Stimulated activated naive B cell treated with anti-CD40 and anti-IgM and Interleukin-4, amounts not matched to agents 10 μg/mL and 1 μg/mL and 100 μg/mL, for 72 hours (primary cell): Measurements from ENCODE around the gene RGS7.

Experiments used
- ATAC-seq, 2 donors: fragments of 150-1000 bp; cut with Tn5 transposase; replicated peaks; 2 replicates each; pipeline ENCODE4 v1.10.0; 2021; ENCODE audit warnings: moderate library complexity in 1 of 2
- DNase-seq: peaks from one replicate; pipeline ENCODE4 v3.0.0; 2021
- H3K27ac Mint-ChIP-seq: one replicate; pipeline ENCODE4 v1.8.0; 2022; ENCODE audit warnings: mild to moderate bottlenecking, mixed read lengths
- H3K27me3 Mint-ChIP-seq, 2 donors: one replicate each; pipeline ENCODE4 v1.8.0; 2022; ENCODE audit warnings: mixed read lengths in 2 of 2
- H3K36me3 Mint-ChIP-seq, 2 donors: one replicate each; pipeline ENCODE4 v1.8.0; 2022; ENCODE audit warnings: mixed read lengths in 2 of 2, mild to moderate bottlenecking in 1 of 2
- H3K4me1 Mint-ChIP-seq, 2 donors: one replicate each; pipeline ENCODE4 v1.8.0; 2022; ENCODE audit warnings: mixed read lengths in 2 of 2, mild to moderate bottlenecking in 1 of 2
- H3K4me3 Mint-ChIP-seq, 2 donors: one replicate each; pipeline ENCODE4 v1.8.0; 2022; ENCODE audit warnings: mild to moderate bottlenecking in 2 of 2, mixed read lengths in 2 of 2, moderate library complexity in 1 of 2
- H3K9me3 Mint-ChIP-seq, 2 donors: one replicate each; pipeline ENCODE4 v1.8.0; 2022; ENCODE audit warnings: mixed read lengths in 2 of 2, mild to moderate bottlenecking in 1 of 2

The RGS7 gene

DNA sequence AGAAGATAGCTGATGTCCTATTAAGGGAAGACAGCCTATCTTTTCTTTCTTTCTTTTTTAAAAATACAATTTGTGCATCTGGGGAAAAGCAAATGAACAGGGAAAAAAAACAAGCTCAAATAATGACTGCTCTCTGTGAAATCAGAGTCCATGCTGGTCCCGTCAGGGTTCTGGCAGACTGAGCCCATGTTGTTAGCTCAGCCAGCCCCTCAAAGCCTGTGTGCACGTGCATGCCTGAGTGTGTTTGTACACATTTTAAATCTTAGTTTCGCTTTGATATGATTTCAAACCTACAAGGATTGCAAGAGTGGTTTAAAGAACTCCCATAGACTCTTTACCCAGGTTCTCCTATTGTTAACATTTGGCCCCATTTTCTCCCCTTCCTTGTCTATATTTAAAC is 513.2 kb downstream of the RGS7 start:
- no peaks in the 10 kb centered on the region for H3K27me3 Mint-ChIP-seq
- H3K27ac Mint-ChIP-seq = no peak overlapping the region
- H3K9me3 Mint-ChIP-seq = no peaks in the 10 kb centered on the region
- peaks cover 0 to 2% of the 10 kb centered on the region in 2 donors for H3K4me1 Mint-ChIP-seq
- ATAC-seq (no peak), DNase-seq (no peak)
- H3K36me3 Mint-ChIP-seq = no peaks in the 10 kb centered on the region
- H3K4me3 Mint-ChIP-seq = no peak overlapping the region

DNA sequence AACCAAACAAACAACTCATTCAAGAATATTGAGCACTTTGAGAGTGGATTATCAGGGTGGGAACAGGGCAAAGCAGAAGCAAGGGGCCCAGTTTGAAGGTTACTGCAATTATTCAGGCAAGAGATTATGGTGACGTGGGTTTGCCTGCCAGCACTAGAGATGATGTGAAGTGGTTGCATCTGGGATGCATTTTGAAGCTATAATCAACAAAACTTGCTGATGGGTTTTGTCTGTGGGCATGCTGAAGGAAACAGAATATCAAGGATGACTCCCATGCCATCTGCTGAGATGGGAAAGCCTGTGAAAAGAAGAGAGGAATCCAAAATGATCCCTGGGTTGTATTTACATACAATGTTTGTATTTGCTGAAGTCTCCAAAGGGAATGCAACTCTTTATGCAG is 520.7 kb downstream of the RGS7 start:
- Mint-ChIP-seq H3K27ac (no peak overlapping the region), H3K27me3 (no peaks in the 10 kb centered on the region), H3K4me3 (no peak overlapping the region), H3K36me3 (no peaks in the 10 kb centered on the region), H3K9me3 (peaks cover 0 to 2% of the 10 kb centered on the region in 2 donors), H3K4me1 (no peaks in the 10 kb centered on the region)
- no peak for ATAC-seq
- DNase-seq = no peak

DNA sequence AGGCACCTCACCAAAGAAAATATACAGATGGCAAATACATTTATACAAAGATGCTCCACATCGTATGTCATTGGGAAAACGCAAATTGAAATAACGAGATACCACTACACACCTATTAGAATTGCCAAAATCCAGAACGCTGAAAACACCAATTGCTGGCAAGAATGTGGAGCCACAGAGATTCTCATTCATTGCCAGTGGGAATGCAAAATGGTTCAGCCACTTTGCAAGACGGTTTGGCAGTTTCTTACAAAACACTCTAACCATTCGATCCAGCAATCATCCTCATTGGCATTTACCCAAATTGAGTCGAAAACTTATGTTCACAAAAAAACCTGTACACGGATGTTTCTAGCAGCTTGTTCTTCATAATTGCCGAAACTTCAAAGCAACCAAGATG is 521.7 kb downstream of the RGS7 start:
- Mint-ChIP-seq H3K36me3 (no peaks in the 10 kb centered on the region), H3K27ac (no peak overlapping the region), H3K9me3 (peaks cover 0 to 2% of the 10 kb centered on the region in 2 donors), H3K4me1 (no peaks in the 10 kb centered on the region), H3K4me3 (no peak overlapping the region), H3K27me3 (no peaks in the 10 kb centered on the region)
- DNase-seq (no peak), ATAC-seq (no peak)

DNA sequence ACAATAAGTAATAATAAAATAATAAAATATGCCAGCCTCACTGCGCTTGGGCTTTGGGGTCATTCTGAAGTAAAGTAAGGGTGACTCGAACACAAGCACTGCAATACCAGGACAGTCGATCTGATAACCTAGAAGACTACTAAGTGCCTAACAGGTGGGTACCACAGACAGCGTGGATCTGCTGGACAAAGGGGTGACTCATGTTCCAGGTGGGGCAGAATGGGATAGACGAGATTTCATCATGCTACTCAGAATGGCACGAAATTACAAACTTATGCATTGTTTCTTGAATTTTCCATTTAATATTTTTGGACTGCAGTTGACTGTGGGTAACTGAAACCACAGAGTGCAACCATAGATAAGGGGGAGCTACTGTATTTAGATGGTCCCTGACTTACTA is 523.9 kb downstream of the RGS7 start:
- no peak overlapping the region for H3K27ac Mint-ChIP-seq
- peaks cover 0 to 2% of the 10 kb centered on the region in 2 donors for H3K9me3 Mint-ChIP-seq
- ATAC-seq (no peak), DNase-seq (no peak)
- no peaks in the 10 kb centered on the region for H3K36me3 Mint-ChIP-seq
- H3K4me1 Mint-ChIP-seq = no peaks in the 10 kb centered on the region
- no peak overlapping the region for H3K4me3 Mint-ChIP-seq
- no peaks in the 10 kb centered on the region for H3K27me3 Mint-ChIP-seq

DNA sequence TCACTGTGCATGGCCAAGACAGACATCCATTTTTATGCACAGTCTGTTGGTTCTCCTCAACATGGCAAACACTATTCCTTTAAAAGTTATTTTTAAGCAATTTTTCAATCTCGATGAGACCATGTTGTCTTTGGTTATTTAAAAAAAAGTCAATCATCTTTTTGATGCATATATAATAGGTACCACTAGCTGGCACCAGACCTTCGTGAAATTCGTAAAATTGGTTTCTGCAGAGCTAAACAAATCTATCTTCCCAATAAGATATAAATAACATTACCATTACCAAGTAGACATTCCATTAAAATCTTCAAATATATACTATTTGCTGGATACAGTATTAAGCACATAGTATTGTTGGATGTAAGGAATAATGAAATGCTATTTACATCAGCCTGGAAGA is 525.1 kb downstream of the RGS7 start:
- ATAC-seq (no peak), DNase-seq (no peak)
- no peak overlapping the region for H3K27ac Mint-ChIP-seq
- H3K4me1 Mint-ChIP-seq = no peaks in the 10 kb centered on the region
- no peak overlapping the region for H3K4me3 Mint-ChIP-seq
- no peaks in the 10 kb centered on the region for H3K36me3 Mint-ChIP-seq
- peaks cover 0 to 2% of the 10 kb centered on the region in 2 donors for H3K9me3 Mint-ChIP-seq
- H3K27me3 Mint-ChIP-seq = no peaks in the 10 kb centered on the region

DNA sequence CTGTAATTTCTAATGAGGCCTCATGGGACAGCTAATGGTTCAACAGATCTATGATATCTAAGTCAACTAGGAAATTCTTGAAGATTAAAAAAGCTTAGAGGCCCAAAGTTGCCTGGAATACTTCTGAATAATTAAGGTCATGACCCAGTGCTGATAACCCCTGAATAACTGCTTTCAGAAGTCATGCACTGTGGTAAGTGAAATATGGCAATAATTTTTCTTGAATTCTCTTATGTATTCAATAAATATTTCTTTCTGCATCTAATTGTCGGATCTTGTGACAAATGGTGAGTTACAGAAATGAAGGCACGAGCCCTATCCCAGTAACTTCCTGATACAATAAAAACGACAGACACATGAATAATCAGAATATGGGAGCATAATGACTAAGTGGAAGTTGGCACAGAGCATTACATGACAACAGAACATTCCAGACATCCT is 525.8 kb downstream of the RGS7 start:
- Mint-ChIP-seq H3K27ac (no peak overlapping the region), H3K4me3 (no peak overlapping the region), H3K36me3 (no peaks in the 10 kb centered on the region), H3K9me3 (peaks cover 0 to 2% of the 10 kb centered on the region in 2 donors), H3K27me3 (no peaks in the 10 kb centered on the region), H3K4me1 (no peaks in the 10 kb centered on the region)
- DNase-seq (no peak), ATAC-seq (no peak)

DNA sequence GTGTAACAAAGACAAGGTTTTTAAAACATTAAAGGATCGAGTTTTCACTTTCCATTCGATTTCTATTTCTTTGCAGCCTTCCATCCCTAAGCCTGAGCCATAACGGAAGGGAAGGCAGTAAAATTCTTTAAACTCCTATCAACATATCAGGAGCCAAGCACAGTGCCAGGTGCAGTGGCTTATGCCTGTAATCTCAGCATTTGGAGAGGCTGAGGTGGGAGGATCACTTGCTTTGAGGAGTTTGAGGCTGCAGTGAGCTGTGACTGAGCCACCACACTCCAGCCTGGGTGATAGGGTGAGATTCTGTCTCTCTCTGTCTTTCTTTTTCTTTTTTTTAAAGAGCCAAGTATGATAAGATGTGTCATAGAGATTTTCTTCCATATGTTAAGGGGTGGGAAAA is 527.5 kb downstream of the RGS7 start:
- Mint-ChIP-seq H3K27ac (no peak overlapping the region), H3K4me3 (no peak overlapping the region), H3K36me3 (no peaks in the 10 kb centered on the region), H3K27me3 (no peaks in the 10 kb centered on the region), H3K9me3 (no peaks in the 10 kb centered on the region), H3K4me1 (no peaks in the 10 kb centered on the region)
- no peak for DNase-seq
- no peak for ATAC-seq

DNA sequence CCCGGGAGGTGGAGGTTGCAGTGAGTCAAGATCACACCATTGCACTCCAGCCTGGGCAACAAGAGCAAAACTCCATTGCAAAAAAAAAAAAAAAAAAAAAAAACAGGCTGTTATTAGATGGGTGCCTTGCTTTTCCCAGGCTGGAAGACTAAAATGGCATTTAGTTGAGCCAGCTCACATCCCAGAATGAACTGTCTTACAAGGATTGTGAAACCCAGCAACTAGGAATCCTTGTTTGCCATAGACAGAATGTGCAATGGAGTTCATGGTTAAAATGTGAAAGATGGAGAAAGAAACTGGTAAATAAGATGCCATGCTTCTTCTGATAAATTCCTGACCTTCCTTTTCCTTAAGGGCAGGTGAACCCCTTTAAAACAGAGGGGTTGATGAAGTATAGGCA is 529.2 kb downstream of the RGS7 start:
- no peak overlapping the region for H3K4me3 Mint-ChIP-seq

DNA sequence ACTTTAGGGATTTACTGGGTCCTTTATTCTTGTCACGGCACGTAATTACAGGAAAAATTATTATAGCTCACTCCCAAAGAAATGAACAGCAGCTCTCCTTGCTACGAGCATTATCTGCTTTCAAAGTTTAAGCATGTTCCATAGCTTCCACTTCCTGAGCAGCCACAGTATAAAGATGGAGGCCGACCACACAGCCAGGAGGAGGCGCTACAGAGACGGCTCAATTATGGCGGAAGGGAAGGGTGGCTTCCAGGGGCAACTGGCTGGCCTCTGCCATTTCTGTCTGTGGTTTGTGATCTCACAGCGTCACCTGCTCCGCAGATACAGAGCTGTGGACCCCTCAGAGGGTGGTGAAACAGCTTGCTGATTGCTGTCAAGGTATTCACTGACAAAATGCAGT is 532.8 kb downstream of the RGS7 start:
- ATAC-seq (no peak), DNase-seq (no peak)
- Mint-ChIP-seq H3K27ac (no peak overlapping the region), H3K9me3 (peaks cover 4 to 6% of the 10 kb centered on the region in 2 donors), H3K4me1 (no peaks in the 10 kb centered on the region), H3K4me3 (no peak overlapping the region), H3K36me3 (peaks cover 0 to 2% of the 10 kb centered on the region in 2 donors), H3K27me3 (no peaks in the 10 kb centered on the region)

More for the DNA sequence above, 529.2 kb downstream of the RGS7 start:
- Mint-ChIP-seq H3K27ac (no peak overlapping the region), H3K36me3 (no peaks in the 10 kb centered on the region), H3K27me3 (no peaks in the 10 kb centered on the region), H3K4me1 (no peaks in the 10 kb centered on the region), H3K9me3 (no peaks in the 10 kb centered on the region)
- no peak for DNase-seq
- no peak for ATAC-seq

DNA sequence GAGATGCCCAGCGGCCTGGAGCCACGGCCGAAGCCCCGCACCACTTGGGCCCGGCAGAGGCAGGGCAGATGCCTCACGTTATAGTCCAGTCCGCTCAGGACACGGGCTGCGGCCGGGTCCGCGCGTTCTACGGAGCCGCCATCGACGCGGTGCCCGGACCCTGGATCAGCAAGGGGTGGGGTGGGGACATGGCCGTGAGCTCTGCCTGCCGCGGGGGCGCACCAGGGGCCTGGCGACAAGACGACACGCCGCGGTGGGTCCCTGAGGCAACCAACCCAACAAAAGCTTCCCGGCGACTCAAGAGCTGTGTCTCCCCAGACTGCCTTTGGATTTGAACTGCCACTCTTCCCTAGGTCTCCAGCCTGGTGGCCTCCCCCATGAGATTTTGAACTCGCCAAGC is 533.6 kb downstream of the RGS7 start:
- no peak for ATAC-seq
- no peak for DNase-seq
- Mint-ChIP-seq H3K27ac (no peak overlapping the region), H3K27me3 (no peaks in the 10 kb centered on the region), H3K4me3 (no peak overlapping the region), H3K36me3 (peaks cover 0 to 2% of the 10 kb centered on the region in 2 donors), H3K9me3 (peaks cover 4 to 6% of the 10 kb centered on the region in 2 donors), H3K4me1 (no peaks in the 10 kb centered on the region)

DNA sequence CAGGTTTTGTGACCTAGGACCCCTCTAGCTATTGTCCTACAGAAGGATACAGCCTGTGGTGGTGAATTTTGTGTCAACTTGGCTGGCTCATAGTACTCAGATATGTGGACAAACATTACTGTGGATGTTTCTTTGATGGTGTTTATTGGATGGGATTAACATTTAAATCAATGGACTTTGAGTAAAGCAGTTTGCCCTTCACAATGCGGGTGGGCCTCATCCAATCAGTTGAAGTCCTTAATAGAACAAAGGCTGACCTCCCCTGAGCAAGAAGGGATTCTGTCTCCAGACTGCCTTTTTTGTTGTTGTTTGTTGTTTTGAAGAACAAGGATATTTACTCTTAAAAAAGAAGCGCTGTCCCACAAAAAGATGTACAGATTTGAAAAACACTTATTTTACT is 535.1 kb downstream of the RGS7 start:
- no peak for DNase-seq
- Mint-ChIP-seq H3K4me1 (no peaks in the 10 kb centered on the region), H3K27me3 (no peaks in the 10 kb centered on the region)

DNA sequence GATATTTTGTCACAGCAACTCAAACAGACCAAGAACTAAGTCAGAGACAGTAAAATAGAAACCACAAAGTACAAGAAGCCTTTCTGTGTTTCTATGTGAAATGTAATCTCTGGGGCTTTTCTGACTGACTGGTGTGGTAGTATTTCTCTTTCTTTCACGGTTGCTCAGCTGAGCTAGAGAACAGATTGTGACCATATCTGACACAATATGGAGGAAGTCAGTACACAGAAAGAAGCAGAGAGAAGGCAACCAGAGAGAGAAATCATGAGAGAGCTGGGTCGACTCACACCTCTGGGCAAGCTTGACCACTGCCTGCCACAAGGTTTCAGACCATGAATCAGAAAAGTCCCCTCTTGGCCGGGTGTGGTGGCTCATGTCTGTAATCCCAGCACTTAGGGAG is 536.2 kb downstream of the RGS7 start:
- peaks cover 4 to 6% of the 10 kb centered on the region in 2 donors for H3K9me3 Mint-ChIP-seq

More for the DNA sequence above, 535.1 kb downstream of the RGS7 start:
- ATAC-seq = no peak
- peaks cover 4 to 6% of the 10 kb centered on the region in 2 donors for H3K9me3 Mint-ChIP-seq
- no peak overlapping the region for H3K27ac Mint-ChIP-seq
- peaks cover 0 to 2% of the 10 kb centered on the region in 2 donors for H3K36me3 Mint-ChIP-seq
- no peak overlapping the region for H3K4me3 Mint-ChIP-seq

DNA sequence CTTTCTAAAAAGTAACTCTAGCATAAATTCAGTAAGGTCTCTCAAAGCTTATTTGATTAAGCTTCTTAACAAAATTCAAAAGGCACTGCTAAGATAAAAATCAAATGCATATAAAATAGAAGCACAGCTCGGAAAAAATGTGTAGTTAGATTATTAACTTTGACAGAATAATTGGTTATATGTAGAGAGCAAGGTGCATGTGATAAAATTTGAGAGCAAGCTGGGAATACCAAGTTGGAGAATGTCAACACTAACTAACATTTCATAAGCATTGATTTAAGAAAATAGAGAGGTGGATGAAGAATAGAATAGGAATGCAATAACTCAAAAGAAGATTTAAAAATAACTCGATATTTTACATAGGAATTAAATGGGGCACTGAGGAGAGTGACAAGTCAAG is 540.5 kb downstream of the RGS7 start:
- Mint-ChIP-seq H3K36me3 (peaks cover 0 to 2% of the 10 kb centered on the region in 2 donors), H3K9me3 (peaks cover 4 to 6% of the 10 kb centered on the region in 2 donors), H3K4me1 (no peaks in the 10 kb centered on the region), H3K4me3 (no peak overlapping the region), H3K27me3 (no peaks in the 10 kb centered on the region), H3K27ac (no peak overlapping the region)
- no peak for ATAC-seq
- no peak for DNase-seq

More for the DNA sequence above, 536.2 kb downstream of the RGS7 start:
- Mint-ChIP-seq H3K27me3 (no peaks in the 10 kb centered on the region), H3K4me1 (no peaks in the 10 kb centered on the region), H3K4me3 (no peak overlapping the region), H3K27ac (no peak overlapping the region), H3K36me3 (peaks cover 0 to 2% of the 10 kb centered on the region in 2 donors)
- no peak for ATAC-seq
- DNase-seq = no peak

DNA sequence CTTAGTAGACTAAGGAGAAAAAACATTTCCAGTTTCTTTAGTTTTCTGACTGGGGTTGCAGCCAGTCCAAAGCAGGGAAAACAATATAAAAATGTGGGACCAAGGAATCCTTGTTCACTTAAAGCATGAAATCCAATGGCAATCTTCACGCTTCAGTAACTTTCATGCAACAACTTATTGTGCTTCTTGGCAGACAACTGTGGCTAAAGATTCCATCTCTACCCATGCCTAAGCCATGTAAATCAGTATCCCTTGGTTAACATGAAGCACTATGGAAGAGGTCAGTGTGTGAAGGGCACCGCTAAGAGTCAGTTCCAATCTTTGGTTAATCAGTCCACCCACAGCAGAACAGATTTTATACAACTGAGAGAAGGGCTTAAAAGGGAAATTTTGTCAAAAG is 543.3 kb downstream of the RGS7 start:
- no peak for ATAC-seq
- Mint-ChIP-seq H3K27me3 (no peaks in the 10 kb centered on the region), H3K9me3 (no peaks in the 10 kb centered on the region), H3K4me3 (no peak overlapping the region), H3K36me3 (no peaks in the 10 kb centered on the region), H3K4me1 (no peaks in the 10 kb centered on the region), H3K27ac (no peak overlapping the region)
- no peak for DNase-seq

DNA sequence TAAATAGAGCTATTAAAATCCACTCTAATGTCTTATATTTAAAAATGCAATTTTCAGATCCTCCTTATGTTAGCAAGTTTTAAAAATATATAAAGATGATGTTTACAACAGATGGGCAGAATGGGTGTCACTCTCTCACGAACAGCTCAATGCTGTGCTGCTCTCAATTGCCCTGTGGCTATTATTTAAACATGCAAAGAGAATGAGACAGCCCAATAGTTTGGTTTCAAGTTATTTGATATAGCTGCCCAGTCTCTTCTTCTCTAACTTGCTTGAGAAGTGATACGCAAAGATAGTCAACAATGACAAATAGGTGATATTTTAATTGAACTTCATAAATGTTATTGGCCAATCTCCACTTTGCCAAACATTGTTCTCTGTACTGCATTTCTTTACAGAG is 545.7 kb downstream of the RGS7 start:
- no peaks in the 10 kb centered on the region for H3K9me3 Mint-ChIP-seq
- no peak overlapping the region for H3K27ac Mint-ChIP-seq
- H3K4me1 Mint-ChIP-seq = no peaks in the 10 kb centered on the region
- no peak overlapping the region for H3K4me3 Mint-ChIP-seq
- ATAC-seq = no peak
- no peak for DNase-seq
- H3K36me3 Mint-ChIP-seq = no peaks in the 10 kb centered on the region
- no peaks in the 10 kb centered on the region for H3K27me3 Mint-ChIP-seq

DNA sequence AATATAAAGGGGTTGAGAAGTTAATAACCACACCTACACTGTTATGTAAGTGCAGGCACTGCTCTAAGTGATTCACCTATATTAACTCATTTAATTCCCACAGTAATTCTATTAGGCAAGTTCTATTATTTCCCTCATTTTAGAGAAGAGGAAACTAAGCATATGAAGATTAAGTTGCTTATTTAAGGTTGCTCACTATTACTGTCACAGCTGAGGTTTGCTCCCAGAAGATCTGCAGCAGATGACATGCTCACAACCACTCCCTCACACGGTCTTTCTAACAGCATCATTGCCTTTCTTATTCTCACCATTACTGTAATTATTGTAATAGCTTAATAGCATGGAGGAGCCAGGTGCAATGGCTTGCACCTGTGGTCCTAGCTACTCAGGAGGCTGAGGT is 548.6 kb downstream of the RGS7 start:
- Mint-ChIP-seq H3K27me3 (no peaks in the 10 kb centered on the region), H3K4me1 (no peaks in the 10 kb centered on the region), H3K4me3 (no peak overlapping the region), H3K36me3 (no peaks in the 10 kb centered on the region), H3K27ac (no peak overlapping the region), H3K9me3 (no peaks in the 10 kb centered on the region)
- DNase-seq (no peak), ATAC-seq (no peak)
